Activated CD4-positive, CD25-positive, alpha-beta regulatory T cell treated with anti-CD3 and anti-CD28 coated beads, Interleukin-2, amount 50 U/mL, for 72 hours (primary cell): ENCODE data around the gene FRMD1.

Source experiments
- DNase-seq: peaks from one replicate; pipeline ENCODE4 v3.0.0; 2021

The FRMD1 gene

GRCh38 chr6:168078943-168079405 is at the start of gene FRMD1:
Gene FRMD1 (minus strand): TSS chr6:168079212. CDS start chr6:168079094, 118 bp downstream.
- no peak for DNase-seq

- no peak for DNase-seq
Measured at GRCh38 chr6:168128006-168128630, 49.1 kb upstream of the FRMD1 start.

- no peak for DNase-seq
Measured at GRCh38 chr6:168127384-168127868, 48.4 kb upstream of the FRMD1 start.

GRCh38 chr6:168126566-168127383 is 47.8 kb upstream of the FRMD1 start:
- no peak for DNase-seq

- no peak for DNase-seq
Measured at GRCh38 chr6:168125429-168126001, 46.5 kb upstream of the FRMD1 start.

GRCh38 chr6:168124921-168125320 is 45.9 kb upstream of the FRMD1 start:
- DNase-seq, result no peak

GRCh38 chr6:168124158-168124557 is 45.1 kb upstream of the FRMD1 start:
- DNase-seq, result no peak

GRCh38 chr6:168123165-168123911 is 44.3 kb upstream of the FRMD1 start:
- no peak for DNase-seq

GRCh38 chr6:168122521-168122920 is 43.5 kb upstream of the FRMD1 start:
- DNase-seq, result no peak

GRCh38 chr6:168122011-168122410 is 43.0 kb upstream of the FRMD1 start:
- no peak for DNase-seq

GRCh38 chr6:168121303-168121665 is 42.3 kb upstream of the FRMD1 start:
- no peak for DNase-seq

GRCh38 chr6:168120390-168121302 is 41.6 kb upstream of the FRMD1 start:
- DNase-seq, result no peak

- DNase-seq, result no peak
Measured at GRCh38 chr6:168119539-168119938, 40.5 kb upstream of the FRMD1 start.

- peak; percentile 17 for DNase-seq
Measured at GRCh38 chr6:168118935-168119334, 39.9 kb upstream of the FRMD1 start.

- no peak for DNase-seq
Measured at GRCh38 chr6:168117942-168118341, 38.9 kb upstream of the FRMD1 start.

- DNase-seq, result peak; percentile 19
Measured at GRCh38 chr6:168116975-168117899, 38.2 kb upstream of the FRMD1 start.

GRCh38 chr6:168116438-168116974 is 37.5 kb upstream of the FRMD1 start:
- peak; percentile 15 for DNase-seq

GRCh38 chr6:168115748-168116437 is 36.9 kb upstream of the FRMD1 start:
- no peak for DNase-seq

GRCh38 chr6:168113226-168113625 is 34.2 kb upstream of the FRMD1 start:
- no peak for DNase-seq

GRCh38 chr6:168111911-168112310 is 32.9 kb upstream of the FRMD1 start:
- no peak for DNase-seq
